ENCODE measurements around the gene CSMD2.
A peak's percentile ranks its signal among the peaks of the same experiment; 100 is the strongest.
"Not testable (repeated sequence)": the region's sequence is repeated elsewhere in the genome, so short reads cannot be mapped to it uniquely, and the experiment has no call there.

Gene CSMD2

DNA sequence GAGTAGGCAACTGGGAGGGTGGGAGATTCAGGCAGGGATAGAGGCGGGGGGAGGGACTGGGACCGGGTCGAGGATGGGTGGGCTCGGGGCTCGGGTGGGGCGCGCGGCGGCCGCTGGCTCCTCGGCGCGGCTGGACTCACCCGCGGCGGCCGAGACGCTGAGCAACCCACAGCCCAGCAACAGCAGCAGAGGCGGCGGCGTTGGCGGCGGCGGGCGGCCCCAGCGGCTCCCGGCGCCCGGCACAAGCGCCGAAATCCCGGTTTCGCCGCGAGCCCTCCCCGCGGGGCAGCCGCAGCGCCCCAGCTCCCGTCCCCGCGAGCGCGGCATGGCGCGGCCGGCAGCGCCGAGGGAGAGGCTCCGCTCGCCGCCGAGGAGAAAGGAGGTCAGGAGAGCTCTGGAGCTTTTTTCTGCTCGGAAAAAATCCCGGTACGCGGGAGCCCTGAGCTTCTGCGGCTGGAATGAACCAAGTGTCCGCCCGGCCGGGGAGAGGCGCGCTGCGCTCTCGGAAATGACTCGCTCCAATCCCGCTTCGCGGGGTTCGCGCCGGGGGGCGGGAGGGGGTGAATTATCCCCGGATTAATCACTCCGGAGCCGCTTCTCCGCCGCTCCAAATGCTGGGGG, at the start of gene CSMD2:
CSMD2 (minus strand) TSS at position 460 of the 621 bp plus-strand sequence; CDS start at position 327, 133 bp downstream.
- DNase-seq, result peak; percentile 78

DNA sequence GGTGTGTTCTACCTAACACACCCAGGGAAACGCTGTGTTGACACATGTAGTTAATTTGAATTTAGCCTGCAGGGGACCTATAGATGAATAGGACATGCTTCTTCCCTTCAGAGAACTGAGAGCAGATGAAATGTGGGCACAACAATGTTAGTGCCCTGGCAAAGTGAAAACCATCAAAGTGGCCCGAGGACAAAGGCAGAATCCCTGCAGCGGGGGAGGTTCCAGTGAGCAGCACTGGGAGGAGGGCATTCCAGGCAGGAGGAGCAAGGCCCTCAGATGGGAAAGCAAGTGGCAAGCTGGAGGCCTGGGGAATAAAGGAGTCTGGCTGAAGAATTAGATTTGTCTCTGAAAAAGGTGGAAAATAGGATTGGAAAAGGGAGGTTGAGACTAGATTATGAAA, 48.9 kb upstream of the CSMD2 start:
- peak; percentile 86 for DNase-seq

DNA sequence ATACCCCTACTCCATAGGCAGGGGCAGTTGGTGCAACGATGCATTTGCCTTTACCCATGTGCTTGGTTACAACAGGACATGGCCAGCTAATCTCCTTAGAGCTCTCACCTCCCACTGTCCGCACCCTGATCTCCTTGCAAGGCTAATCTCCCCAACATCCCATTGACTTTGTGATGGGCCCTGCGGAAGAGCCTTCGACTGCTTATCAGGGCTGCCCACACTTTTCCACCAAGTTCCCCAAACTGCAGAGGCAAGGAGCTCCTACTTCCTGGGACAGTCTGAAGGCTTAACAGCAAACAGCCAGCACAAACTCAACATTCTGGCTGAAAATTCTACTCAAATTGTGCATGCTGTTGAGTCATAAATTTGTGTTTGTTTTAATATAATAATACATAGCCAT, 47.6 kb upstream of the CSMD2 start:
- DNase-seq, result no peak

DNA sequence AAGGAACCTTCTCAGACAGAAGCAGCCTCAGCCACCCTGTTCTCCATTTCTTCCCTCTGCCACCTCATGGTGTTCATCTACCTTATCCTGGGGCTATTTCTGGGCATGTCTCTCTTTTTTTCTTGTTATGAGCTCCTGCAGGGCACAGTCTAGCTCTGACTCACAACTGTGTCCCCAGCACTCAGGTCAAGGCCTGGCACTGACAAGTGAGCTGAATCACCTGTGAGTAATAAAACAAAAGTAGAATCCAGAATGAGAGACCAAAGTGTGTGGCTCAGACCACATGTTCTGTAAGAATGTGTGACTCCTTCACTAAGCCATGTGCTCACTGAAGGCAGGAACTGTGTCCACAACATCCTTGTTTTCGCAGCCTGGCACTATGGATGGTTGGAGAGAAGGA, 34.9 kb upstream of the CSMD2 start:
- no peak for DNase-seq

DNA sequence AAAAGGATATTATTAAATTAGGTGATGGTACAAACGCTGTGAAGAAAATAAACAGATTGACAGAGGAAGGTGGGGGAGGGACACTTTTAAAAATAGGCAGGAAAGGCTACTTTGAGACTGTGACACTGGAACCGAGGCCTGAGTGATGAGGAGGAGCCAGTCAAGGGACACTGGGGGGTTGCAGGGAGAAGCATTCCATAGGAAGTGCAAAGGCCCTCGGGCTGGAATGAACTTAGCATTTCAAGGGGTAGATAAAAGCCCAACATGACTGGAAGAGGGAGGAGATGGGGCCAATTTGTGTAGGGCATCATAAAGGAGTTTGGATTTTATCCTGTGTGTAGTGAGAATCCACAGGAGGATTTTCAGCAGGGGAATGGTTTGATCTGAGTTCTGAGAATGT, 27.6 kb upstream of the CSMD2 start:
- DNase-seq, result no peak

DNA sequence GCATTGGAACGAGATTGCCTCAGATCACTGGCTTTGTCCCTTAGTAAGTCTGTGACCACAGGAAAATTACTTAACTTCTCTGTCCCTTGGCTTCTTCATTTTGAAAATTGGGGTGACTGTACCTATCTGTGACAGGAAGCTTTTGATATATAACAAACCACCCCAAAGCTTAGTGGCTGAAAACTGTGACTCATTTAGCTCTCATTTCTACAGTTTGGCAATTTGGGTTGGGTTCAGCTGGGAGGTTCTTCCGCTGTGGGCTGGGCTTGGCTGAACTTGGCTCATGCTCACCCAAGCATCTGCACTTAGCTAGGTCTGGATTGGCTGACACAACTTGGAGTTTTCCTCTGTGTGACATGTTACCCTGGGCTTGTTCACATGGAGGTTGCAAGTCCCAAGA, 25.7 kb upstream of the CSMD2 start:
- DNase-seq, result no peak

DNA sequence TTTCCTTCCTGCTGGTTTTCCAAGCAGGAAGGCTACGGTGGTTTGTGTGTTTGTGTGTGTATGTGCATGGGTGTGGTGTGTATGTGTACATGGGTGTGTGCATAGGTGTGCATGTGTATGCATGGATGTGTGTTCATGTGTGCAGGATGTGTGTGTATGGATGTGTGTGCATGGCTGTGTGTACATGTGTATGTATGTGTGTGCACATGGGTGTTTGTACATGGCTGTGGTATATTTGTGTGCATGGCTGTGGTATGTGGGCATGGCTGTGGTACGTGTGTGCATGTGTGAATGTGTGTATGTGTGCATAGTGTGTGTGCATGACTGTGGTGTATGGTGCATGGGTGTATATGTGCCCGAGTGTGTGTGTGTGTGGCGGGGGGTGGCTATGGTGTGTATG, 24.0 kb upstream of the CSMD2 start:
- no peak for DNase-seq

DNA sequence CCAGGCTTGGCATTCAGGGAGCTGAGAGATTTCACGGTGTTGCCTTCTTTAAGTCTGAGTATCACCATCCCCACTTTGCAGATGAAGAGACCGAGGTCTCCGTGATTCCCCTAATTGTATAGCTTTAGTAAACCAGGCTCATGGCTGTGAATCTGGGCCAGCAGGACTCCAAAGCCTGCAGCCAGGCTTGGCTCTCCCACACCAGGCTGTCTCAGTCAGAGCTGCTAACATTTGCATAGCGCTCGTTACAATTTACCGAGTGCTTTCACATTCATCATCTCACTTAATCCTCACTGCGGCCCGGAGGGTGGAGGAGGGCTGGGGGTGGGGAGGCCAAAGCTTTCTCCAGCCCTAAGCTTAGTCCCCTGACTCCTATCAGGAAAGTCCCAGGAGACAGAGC, 23.4 kb upstream of the CSMD2 start:
- DNase-seq, result no peak

DNA sequence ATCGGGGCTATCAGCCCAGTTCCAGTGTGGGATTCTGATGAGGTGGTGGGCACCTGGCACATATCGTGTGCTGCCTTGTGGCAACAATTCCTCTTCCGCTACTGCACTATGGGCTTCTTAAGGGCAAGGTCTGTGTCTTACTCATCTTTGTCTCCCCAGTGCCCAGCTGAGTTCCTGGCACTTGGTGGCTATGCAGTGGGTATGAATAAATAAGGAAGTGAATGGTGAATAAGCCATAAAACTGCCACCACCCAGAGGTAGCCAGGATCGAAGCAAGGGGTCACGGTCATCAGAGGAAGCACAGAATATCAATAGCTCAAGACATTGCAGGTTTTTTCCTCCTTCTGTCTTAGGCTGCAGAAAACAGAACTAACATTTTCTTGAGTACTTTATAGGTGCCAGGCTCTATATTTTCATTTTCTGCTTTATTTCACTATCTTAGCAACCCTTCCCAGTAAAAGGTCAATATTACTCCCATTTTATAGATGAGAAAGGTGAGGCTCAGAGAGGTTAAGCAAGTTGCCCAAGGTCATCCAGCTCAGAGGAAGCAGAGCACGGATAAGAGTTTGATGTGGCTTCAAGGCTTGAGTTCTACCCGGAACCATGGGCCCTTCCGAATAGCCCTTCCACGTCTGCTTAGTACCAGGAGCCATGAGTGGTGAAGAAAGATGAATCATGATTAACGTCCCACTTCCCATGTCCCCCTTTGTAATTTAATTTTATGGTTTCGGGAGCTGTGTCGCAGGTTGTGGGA, 21.9 kb upstream of the CSMD2 start:
- no peak for DNase-seq

DNA sequence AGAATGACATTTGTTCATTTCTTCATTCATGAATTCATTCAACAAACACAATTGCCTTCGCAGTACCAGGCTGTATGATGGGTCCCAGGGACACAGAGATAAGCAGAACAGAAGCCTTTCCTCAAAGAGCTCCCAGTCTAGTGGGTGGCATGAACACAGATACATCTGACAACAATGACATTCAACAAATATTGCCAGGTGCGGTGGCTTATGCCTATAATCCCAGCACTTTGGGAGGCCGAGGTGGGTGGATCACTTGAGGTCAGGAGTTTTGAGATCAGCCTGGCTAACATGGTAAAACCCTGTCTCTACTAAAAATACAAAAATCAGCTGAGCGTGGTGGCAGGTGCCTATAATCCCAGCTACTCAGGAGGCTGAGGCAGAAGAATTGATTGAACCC, 18.4 kb upstream of the CSMD2 start:
- not testable (repeated sequence) for DNase-seq

DNA sequence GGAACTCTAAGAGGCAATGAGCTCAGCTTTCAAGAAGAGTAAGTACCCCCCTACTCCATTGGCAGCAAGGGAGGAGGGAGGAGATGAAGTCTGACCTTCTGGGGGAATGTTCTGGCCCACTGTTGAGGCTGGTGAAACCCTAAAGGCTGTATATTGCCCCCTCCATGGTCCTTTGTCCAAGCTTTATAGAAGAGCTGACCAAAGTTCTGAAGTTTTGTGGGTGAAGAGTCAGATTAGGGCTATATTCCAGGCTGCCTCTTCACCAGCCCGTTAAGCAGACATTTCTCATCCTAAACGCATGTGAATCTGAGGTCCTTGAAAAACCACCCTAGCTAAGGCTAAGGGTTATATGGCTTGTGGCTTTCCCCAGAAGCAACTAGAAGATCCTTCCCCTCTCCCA, 13.0 kb upstream of the CSMD2 start:
- no peak for DNase-seq

DNA sequence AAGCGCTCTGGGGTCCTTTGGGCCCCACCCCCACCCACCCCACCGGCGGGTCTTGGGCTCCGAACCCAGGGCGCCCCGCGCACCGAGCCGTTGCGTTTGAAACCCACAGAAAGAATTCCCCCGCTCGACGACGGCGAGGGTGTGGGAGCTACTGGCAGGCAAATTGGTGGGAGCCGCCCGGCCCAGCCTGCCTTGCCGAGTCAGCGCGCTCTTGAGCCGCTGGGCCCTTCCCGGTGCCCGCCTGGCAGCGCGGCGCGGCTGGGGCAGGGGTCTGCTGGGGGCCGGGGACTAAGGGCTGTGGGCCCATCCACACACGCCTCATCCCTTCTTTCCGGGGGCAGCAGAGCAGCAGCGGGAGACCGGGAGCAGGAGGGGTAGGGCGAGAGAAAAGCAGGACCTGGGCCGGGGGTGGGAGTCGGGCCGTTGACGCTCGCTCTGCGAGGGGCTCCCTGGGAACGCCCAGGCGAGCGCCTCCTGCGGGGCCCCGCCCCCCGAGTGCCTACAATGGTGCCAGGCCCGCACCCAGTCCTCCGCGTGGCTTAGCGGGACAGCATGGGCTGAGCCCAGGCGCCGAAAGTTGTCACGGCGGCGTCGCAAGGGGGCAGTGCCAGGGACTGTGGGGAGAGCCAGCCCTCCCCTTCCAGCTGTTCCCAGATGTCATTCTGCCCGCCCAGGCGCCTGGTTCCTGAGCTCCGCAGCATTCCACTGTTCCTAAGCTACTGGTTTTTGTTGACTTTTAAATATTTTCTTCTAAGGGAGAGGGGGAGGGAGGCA, 12.0 kb upstream of the CSMD2 start, which contains the start of gene C1orf94:
C1orf94 (plus strand) TSS at position 78 of the 774 bp plus-strand sequence. CDS start 883 bp downstream, outside the sequence.
- no peak for DNase-seq

DNA sequence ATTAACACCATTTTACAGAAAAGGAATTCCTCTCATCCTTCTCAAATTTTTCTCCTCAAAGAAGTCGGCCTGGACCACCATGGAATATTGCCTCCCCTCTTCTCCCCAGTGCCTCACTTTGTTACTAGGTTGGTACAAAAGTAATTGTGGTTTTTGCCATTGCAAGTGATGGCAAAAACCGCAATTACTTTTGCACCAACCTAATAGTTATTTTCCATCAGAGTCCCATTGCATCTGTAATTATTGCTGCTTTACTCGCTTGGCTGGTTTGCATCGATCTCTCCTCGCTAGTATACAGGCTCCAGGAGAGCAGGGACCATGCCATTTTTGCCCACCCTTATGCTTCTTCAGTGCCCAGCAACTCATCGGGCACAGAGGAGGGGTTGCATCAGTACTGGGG, 10.7 kb upstream of the CSMD2 start:
- no peak for DNase-seq

DNA sequence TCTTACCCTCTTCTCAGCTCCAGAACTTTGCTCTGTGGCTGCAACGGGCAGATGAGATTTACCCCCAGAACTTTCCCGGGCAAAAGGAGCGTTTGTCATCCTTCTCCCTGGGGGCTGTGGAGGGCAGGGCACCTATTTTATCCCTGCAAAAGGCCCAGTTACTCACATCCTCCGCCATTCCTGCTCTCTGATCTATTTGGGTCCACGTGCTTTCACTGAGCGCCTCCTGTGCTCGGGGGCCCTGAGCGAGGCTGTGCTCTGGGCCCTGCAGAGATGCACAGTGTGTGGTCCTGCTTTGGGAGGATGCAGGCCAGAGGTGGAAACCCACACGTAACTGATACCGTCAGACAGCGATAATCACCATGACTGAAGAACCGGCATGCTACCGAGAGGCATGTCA, 2.4 kb upstream of the CSMD2 start:
- no peak for DNase-seq

DNA sequence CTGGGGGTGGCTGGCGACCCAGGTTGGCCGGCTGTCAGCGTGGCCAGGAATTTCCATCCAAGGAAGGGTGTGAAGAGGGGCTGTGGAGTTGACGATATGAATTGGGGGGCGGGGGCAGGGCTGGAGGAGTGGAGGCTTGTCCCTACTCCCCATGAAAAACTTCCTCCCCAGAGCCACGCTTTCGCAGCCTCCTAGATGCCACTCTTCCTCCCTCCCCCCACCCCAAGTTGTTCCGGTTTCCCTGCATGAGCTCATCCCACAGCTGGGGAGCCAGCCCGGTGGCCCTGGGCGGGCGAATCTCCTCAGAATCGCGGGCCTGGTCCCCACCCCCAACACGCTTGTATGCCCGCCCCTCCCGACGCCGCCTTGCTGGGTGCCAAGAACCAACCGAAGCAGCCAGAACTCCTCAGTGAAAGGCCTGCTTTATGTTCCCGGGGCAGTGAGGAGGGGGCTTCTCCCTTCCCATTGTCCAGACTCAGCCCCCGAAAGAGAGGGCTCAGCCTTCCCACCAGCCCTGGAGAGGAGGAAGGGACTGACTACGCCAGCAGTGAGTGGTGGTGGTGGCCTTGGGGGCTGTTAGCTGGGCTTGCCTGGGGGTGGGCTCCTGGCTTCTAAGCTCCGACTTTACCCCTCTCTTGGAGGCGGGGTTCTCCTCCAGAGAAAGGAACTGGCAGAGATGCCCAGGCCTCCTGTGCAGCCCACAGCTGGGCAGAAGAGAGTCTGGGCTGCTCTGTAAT, 1.8 kb upstream of the CSMD2 start:
- DNase-seq, result no peak

DNA sequence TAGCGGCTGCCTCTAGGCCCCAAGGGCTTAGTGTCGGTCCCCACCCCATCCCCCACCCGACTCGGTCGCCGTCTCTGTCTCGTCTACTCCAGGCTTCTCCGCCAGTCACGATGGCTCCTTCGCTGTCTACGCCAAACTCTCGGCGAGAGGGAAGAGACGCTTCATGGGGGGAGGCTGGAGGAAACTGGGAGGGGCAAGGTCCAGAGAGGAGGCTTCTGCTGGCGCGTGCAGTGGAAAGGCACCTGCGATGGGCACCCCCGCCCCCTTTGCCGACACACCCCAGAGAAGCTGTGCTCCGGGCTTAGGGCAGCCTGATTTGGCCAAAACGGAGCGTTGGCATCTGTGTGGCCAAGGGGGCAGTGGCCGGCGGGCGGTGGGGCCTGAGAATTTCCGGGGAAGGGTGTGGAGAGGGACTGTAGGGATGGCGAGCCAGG, 1.2 kb upstream of the CSMD2 start:
- DNase-seq, result no peak

DNA sequence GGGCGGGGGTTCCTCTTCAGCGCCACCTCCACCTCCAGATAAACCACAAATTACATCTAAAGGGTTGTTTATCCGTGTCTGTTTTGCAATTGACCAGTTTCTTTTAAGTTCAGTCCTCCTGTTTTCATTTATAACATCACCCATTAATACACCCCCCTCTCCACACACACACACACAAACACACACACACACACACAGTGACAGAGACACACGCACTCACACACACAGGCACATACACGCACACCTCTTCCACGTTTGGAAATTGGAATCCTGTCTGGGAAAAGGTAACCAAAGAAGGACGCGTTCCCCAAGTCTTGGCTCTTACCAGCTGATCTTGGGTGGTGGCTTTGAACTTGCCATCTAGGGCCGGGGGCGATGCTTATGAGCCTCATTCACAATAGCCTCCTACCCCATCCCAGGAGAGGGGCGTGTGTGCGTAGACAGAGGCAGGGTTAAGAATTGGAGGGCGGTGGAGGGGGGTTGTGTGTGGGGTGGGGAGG, 442 bp upstream of the CSMD2 start:
- peak; percentile 32 for DNase-seq

DNA sequence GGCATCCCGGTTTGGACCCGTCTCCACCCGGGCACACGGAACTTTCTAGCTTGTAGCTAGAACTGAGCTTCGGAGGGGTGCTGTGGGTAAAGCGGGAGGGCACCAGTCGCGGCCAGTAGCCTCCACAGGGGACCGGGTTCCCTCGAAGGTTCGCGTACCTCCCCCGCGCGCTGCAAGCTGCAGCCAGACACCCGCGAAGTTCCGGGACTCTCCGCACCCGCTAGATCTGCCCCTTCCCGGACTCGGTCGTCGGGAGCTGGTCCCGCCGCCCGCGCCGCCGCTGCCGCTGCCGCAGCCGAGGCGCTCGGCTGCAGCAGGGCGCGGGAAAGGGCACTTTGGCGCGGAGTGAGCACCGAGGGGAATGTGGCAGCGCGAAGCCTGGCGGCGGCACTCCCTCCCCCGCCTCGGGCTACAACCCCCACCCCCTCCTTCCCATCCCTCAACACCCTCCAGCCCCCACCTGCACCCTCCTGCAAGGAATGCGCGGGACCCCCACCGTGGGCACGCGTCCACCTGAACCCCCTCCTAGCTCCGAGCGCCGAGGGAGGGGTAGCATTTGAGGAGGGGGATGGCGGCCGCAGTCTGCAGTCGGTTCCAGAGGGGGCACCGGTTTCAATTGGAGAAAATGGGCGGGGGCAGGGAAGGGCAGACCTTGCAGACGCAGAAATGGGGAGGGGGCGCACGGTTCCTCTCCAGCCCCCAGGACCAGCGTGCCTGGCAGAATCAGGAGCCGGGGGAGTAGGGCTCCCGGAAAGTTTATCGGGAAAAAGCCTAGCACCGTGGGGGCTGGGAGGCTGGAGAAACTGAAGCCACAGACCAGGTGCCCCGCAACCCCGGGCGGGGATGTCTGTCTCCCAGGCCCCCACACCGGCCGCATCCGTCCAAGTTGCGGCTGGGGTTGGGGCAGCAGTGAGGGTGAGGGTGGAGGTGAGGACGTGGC, 968 bp downstream of the CSMD2 start:
- DNase-seq, result peak; percentile 48

DNA sequence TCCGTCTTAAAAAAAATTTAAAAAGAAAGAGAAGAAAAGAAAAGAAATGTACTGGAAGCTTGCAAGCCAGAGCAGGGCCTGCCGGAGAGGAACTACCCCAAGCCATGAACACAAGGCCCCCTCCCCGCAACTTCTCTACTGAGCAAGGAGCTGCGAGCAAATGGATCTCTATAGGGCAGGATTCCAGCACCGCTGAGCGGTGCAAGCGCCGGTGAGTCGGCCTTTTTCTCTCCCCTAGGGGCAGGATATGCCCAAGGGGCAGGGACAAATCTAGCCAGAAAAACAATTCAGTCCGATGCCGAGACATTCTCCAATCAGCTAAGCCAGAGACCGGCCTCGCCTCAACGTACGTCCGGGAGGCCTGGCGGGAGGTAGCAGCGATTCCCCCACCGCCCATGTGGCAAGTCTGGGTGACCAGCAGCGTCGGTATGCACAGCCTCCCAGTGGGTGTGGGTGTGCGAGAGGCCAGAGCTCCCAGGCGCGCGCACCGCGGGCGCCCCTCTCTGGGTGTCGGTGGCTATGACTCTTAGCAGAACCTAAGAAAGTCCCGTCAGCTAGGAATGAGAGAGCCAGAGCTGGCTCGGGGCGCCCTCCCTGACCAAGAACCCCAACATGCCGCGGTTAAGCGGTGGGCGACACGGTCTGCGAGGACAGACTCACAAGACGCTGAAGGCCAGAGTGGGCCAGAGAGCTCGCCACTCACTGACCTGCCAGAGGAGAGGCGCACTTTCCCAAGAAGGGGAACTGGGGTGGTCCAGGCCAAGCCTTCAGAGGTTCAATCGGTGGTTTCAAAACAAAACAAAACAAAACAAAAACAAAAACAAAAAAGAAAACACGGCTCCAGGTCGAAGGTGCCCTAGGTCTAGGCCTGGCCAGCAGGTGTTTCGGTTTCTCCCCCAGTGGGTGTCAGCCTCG, 1.9 kb downstream of the CSMD2 start:
- DNase-seq, result peak; percentile 72

DNA sequence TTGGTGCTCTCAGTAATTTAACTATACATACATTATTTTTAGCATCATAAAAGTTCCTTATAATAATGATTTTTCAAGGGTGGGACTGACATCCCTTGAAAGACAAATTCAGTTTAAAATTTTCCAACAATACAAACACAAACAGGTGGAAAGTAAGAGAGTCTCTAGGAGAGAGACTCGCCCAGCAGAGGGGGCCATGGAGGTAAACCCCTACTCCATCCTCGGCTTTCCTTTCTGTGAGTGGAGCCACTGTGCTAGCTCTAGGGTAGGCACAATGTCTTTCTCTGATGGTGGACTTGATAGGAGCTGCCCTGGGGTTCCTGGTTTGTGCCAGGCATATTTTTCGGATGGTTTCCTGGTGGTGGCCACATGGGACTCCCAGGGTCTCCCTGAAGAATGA, 8.3 kb downstream of the CSMD2 start:
- DNase-seq, result no peak

DNA sequence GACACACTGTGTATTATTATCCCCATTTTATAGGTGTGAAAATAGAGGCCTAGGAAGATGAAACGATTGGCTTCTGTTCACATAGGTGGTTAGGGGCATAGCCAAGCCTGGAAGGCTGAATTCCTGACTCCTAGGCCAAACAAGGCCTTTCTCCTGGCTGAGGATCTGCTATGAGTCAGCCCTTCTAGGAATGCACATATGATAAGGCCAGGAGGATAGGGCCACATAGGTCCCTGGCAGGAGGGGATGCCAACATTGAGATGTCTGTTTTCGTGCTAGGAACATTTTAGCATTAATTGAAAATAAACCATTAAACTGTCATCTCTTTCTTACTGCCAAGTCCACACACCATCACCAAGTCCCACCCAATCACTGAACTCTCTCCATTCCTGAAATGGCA, 9.2 kb downstream of the CSMD2 start:
- DNase-seq, result no peak

Measured in NCI-H345 (cell line).